ENCODE measurements around the gene NFATC4.

The NFATC4 gene

DNA sequence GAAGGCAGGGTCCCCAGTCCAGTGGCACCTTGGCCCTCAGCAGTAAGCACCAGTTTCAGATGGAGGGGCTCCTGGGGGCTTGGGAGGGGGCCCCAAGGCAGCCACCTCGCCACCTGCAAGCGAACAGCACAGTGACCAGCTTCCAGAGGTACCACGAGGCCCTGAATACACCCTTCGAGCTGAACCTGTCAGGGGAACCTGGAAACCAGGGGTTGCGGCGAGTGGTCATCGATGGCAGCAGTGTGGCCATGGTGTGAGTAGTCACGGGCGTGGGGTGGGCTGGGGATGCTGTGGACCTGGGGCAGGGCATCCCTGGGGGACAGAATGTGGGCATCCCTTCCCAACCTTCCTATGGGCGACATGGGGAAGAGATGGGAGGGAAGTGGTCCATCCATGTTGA is 42.0 kb downstream of the NFATC4 start:
- DNase-seq (ENCODE audit: low read depth) = no peak

DNA sequence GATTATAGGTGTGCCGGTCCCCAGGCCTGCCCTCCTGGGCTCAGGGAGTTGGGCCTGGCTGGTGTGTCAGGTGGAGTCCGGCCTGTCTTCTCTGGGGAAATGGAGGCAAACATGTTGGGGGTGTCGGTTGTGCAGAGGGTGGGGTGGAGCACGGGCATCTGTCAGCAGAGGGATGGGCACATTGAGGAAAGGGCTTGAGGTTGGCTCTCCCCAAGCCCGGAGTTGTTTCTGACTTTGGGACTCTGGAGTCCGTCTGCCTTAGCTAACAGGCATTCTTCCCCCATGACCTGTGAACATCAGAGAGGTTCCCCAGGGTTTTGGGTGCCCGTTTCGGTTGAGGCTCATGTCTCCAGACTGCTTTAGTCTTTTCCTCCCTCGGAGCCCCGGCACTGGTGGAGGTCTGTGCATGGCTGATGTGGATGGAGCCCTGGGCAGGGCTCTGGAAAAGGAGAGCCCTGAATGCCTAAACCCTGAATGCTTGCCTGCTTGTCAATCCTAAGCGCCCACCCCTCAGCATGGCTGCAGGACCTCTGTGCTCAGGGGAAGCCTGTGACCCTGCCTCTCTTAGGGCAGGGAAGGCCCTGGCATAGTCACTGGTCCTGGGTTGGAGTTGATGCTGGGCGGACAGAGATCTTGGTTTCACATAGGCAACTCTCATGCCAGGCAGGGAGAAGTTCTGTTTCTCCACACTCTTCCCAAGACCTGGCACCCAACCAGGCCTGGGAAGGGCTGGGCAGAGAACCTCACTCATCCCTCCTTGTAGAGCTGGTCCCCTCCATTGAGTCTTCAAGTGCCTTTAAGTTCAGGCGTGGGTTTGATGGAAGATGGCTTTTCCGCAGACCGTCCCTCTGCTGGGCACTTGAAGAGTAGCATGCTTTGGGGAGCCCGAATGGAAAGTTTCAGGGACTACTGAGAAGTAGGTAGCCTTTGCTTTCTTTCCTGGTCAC is 43.7 kb downstream of the NFATC4 start:
- DNase-seq (ENCODE audit: low read depth) = no peak

DNA sequence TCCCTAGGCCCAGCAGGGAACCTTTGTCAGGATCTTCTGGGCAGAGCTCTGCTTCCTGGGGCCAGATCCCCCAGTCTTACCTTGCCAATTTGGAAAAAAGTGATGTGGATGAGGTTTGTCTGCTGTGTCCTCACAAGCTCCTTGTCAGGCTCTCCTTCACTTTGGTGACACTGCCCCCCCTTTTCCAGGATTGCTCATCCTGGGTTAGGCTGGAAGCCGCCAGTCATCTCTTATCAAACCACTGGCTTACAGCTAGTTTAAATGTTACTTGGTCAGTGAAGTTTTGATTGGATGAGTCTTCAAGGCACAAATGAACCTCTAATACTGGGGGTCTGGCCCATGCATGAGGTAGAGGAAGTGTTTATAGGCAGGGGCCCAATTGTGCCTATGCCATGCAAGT is 46.1 kb downstream of the NFATC4 start:
- no peak for DNase-seq (ENCODE audit: low read depth)

DNA sequence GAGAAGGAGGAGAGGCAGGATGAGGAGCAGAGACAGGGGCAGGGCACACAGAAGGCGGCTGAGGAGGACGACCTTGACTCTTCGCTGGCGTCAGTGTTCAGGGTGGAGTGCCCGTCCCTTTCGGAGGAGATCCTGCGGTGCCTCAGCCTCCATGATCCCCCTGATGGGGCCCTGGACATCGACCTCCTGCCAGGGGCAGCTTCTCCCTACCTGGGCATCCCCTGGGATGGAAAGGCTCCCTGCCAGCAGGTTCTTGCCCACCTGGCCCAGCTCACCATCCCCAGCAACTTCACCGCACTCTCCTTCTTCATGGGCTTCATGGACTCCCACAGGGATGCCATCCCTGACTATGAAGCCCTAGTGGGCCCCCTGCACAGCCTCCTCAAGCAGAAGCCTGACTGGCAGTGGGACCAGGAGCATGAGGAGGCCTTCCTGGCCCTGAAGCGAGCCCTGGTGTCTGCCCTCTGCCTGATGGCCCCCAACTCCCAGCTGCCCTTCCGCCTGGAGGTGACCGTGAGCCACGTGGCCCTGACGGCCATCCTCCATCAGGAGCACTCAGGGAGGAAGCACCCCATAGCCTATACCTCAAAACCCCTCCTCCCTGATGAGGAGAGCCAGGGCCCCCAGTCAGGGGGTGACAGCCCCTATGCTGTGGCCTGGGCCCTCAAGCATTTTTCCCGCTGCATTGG is 46.9 kb downstream of the NFATC4 start:
- DNase-seq (ENCODE audit: low read depth) = no peak

DNA sequence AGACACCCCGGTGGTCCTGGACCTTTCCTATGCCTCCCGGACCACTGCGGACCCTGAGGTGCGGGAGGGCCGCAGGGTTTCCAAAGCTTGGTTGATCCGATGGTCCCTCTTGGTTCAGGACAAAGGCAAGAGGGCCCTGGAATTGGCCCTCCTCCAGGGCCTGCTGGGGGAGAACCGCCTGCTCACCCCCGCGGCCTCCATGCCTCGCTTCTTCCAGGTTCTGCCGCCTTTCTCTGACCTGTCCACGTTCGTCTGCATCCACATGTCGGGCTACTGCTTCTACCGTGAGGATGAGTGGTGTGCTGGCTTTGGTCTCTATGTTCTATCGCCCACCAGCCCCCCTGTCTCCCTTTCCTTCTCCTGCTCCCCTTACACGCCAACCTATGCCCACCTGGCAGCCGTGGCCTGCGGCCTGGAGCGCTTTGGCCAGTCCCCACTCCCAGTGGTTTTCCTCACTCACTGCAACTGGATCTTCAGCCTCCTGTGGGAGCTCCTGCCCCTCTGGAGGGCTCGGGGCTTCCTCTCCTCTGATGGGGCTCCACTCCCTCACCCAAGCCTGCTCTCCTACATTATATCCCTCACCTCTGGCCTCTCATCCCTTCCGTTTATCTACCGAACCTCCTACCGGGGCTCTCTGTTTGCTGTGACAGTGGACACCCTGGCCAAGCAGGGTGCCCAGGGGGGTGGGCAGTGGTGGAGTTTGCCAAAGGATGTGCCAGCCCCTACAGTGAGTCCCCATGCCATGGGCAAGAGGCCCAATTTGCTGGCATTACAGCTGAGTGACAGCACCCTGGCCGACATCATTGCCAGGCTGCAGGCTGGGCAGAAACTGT is 47.7 kb downstream of the NFATC4 start:
- DNase-seq (ENCODE audit: low read depth) = no peak

DNA sequence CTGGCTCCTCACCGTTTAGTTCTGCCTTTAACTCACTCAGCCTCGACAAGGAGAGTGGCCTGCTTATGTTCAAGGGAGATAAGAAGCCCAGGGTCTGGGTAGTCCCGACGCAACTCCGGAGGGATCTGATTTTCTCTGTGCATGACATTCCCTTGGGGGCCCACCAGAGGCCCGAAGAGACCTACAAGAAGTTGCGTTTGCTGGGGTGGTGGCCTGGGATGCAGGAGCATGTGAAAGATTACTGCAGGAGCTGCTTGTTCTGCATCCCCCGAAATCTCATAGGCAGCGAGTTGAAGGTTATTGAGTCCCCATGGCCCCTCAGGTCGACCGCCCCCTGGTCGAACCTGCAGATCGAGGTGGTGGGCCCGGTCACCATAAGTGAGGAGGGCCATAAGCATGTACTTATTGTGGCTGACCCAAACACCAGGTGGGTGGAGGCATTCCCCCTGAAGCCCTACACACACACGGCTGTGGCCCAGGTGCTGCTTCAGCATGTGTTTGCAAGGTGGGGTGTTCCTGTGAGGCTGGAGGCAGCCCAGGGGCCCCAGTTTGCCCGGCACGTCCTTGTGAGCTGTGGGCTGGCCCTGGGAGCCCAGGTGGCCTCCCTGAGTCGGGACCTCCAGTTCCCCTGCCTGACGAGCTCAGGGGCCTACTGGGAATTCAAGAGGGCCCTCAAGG is 48.4 kb downstream of the NFATC4 start:
- no peak for DNase-seq (ENCODE audit: low read depth)

DNA sequence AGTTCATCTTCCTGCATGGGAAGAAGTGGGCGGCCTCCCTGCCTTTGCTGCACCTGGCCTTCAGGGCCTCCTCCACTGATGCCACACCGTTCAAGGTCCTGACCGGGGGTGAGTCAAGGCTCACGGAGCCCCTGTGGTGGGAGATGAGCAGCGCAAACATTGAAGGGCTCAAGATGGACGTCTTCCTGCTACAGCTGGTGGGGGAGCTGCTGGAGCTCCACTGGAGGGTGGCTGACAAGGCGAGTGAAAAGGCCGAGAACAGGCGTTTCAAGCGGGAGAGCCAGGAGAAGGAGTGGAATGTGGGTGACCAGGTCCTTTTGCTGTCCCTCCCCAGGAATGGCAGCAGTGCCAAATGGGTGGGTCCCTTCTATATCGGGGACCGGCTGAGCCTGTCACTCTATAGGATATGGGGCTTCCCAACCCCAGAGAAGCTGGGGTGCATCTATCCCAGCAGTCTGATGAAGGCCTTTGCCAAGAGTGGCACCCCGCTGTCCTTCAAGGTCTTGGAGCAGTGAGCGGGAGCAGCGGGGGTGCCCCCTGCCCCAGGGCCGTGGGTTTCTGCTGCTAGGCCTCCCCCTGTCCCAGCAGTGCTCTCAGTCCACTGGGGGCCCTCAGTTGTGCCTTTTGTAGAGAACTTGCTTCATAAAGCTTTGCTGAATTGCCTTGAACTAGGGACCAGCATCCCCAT is 49.1 kb downstream of the NFATC4 start:
- DNase-seq (ENCODE audit: low read depth) = no peak

DNA sequence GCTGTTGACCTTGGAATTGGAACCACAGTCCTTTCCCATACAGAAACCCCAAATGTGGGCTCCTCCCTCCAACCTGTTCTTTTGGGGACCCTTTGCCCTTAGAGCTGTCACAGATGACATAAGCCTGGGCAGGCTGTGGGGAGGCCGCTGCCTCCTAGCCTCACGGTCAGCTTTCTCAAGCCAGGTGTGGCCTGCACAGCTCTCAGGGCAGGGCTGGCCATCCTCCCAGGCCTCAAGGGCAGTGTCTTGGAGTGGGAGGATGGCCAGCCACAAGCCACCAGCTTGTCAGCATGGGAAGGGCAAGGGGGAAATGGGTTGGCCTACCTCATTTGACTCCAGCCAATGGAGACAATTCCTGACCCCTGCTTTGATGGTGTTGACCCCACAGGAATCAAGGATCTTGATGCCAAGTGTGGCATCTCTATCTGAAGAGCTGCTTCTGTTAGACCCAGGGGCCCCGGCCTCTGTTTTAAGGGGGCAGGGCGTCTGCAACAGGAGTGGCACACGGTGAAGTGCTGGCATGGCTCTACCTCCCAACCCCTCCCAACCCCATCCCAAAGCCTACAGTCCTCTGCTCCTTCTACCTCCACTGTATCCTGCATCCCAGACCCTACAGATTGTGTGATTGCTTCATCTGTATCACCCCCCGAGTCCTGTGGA is 50.0 kb downstream of the NFATC4 start:
- DNase-seq (ENCODE audit: low read depth) = no peak

DNA sequence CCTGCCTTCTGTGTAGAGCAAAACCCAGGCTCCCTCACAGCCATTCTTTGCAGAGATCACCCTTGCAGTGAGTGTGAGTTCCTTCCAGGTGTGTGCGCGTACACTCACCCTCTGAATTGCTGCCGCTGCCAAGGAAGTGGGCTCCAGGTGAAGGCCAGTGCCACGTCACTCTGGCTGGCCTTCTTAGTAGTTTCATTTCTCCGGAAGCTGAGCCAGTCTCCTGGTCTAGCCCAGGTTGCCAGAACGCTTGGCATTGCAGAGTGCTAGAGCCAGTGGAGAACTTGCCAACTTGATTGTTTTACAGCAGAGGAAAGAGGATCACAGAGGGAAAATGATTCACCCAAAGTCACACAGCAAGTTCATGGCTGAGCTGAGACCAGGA is 50.5 kb downstream of the NFATC4 start:
- no peak for DNase-seq (ENCODE audit: low read depth)

DNA sequence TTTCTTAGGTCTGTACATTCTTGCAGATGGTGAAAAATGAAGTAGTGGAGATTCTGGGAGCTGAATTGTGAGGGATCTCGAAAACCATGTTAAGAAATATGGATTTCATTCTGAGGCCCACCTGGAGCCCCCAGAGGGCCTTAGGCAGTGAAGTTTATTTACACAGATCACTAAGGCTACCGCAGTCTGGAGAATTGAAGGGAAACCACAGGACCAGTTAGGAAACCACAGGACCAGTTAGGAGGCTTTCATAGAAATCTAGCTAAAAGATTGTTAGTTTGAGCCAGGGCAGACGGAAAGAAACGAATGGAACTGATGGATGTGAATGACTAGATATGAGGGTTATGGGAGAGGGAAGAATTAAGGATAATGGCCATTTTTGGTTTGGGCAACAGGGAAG is 54.3 kb downstream of the NFATC4 start:
- no peak for DNase-seq (ENCODE audit: low read depth)

DNA sequence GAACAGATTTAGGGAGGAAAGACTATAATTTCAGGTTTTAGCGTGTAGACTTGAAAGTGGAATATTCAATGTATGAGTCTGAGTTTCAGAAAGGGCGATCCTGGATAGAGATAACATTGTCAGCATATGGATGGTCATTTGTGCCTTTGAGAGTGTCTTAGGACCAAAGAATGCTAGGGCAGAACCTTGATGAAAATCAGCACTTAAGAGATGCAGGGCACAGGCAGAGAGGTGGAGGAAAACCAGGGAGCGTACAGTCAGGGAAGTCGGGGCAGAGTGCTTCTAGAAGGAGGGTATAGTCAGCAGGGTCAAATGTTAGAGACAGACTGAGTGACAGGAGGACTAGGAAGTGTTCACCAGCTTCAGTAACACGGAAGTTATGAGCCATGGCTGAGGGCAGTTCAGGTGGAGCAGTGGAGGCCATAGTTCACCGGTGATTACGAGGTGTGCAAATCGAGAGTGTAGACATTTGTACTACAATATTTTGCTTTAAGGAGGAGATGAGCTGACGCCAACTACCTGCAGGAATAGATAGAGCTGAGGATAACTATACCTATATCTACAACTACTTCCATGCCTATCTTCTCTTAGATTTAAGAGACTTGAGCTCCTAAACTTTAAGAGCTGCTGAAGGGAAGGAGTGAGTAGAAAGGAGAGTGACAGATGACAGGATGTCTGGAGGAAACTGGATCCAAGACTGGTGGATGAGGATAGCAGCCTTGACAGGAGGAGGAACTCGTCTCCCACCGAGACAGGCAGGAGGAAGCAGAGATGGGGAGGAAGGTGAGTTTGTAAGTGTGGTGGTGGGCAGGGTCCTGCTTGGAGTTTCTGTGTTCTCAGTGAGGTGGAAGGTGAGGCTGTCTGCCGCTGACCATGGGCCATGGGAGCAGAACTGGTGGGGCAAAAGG is 55.0 kb downstream of the NFATC4 start:
- DNase-seq (ENCODE audit: low read depth) = no peak

DNA sequence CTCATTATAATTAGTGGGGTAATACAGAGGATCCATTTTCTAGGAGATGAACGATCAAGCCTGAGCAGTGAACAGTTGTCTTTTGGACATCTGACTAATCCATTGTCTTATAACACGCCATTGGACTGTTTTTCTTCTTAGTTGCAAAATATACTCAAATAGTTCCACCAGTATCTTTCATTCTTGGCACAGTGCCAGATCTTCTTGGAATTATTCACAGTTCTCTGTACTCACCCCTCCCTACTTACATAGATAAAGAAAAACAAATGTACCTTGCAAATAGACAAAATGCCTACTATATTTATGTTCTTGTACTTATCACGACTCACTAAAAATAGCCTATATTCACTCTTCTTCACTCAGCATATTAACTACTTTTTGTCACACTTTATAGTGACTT is 57.7 kb downstream of the NFATC4 start:
- no peak for DNase-seq (ENCODE audit: low read depth)

DNA sequence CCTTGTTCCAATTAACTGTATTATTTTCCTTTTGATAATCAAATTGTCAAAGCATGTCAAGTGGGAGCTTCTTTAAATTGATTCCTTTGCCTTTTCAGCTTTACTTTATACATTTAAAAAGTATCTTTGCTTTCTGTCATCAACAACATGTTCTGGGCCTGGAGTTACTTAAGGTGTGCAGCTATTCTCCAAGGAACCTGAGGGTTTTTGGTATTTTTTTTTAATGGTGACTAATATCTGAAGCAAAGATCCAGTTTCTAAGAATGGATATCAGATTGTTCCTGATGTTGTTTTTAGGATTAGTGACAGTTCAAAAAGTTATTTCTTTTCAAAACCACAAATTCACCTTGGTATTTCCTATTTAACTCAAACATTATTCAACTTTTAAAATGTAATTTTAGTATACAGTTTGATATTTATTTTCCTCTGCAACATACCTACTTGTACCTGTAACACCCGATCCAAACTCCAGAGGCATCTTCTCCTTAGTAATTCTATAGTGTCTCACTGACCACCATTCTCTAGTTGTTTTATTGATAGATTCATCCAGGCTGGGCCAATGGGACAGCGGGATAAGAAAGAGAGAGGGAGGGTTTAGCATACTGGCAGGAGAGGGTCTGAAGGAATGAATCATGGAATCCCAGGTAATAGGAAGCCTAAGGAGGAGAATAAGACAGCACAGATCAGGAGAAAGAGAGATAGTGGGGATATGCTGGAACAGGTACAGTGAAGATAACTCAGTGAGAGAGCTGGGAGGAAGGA is 58.3 kb downstream of the NFATC4 start:
- no peak for DNase-seq (ENCODE audit: low read depth)

DNA sequence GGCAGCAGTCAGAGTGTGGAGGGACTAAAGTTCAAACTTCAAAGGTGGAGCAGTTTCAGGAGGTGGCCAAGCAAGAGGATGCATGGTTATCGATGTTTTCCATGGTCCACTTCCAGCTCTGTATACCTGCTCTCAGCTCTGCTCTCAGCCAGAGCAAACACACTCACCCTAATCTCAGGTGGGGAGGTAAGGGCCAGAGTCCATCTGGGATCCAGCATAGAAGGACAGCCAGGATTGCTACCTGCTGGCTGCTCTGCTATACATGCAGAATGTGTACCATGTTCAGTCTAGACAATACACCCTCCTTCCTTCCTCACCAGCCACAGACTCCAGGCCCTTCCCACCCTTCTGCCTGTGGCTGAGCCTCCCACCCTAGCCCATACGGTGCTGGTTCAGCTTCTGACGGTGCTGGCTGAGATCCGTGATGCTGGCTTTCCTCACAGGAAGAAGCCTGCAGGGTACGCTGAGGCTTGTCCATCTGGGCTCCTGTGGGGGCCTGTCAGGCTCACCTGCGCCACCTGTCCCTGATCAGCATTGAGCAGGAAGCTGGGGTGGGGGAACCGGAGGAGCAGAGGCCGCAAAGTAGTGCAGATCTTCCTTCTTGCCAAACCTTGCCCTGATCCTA is 59.0 kb downstream of the NFATC4 start:
- DNase-seq (ENCODE audit: low read depth) = no peak

DNA sequence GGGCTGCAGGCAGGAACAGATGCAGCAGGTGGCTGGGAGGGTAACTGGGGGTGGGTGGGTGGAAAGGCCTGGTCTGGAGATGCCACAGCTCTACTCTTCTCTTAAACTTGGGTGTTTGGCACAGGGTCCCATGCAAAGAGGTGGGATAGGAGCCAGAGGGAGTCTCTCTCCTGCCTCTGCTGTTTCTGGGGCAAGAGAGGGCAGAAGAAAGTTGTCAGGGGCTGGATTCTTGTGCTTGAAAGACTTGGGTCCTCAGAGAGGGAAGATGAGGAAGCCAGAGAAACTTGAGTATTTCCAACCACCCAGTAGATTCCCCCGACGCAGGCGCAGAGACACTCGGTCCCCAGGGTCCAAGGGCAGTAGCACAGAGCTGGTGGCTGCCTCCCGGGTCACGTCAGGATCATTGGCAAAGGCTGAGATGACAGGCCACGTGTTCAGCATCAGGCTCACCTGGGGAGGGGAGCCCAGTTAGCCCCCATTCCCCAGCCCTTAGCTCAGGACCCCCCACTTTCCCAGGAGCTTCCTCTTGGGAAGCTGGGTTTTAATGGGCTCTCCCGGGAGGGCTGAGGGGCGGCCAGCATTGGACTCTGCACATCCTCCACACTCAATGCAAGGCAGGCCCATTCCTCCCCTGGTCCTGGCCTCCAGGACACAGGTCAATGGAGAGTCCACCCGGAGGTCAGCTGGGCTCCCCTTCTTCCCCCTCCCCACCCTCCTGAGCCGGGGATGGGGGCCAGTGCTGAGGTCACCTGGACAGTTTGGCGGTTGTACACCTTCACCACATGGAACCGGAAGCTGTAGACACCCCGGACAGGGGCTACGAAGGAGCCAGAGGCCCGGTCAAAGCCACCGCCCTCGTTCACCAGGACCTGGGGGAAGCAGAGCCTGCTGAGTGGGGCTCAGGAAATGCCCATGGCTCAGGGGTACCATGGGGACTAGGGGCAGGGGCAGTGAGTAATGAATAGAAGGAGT is 59.8 kb downstream of the NFATC4 start:
- no peak for DNase-seq (ENCODE audit: low read depth)

DNA sequence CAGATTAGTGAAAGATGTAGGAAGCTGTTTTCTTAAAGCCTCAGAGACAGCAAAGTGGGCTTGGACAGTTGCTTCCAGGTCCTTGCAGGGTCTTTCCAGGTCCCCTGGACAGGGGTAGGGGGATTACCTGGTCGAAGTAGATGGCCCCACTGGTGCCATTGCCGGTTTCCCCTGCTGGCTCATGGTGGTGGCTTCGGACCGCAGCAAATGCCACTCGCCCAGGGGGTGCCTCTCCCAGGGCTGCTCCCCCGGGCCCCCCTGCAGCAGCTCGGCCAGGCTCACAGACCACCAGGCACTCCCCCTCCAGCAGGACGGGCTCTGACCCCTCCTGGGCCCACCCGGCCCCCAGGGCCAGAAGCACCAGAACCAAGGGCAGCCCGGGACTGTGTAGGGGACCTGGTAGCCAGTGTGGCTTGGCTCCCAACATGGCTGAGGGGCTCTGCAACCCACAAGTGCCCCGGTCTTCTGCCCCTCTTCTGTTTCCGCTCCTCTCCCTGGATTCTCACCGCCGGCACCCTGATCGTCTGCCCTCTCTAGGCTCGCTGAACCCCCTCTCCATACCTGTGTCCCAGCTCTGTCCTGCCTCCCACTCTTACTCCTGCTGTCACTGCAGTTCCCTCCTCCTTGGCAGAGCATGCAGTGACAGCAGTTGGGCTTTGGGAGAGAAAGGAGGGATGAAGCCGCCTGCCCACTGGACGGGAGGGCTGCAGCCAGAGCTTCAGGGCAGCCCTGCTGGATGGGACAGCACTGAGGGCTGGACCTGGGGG is 60.8 kb downstream of the NFATC4 start:
- no peak for DNase-seq (ENCODE audit: low read depth)
